ENCODE measurements around the gene GPR180. TPM values are rescaled to one million over a fixed set of nuclear protein-coding genes. Genes with fewer than 3 reads are reported as not detected.

GPR180 gene
- total RNA-seq, 1 donor from 2014 or later, result 6.6 TPM

GRCh38 chr13:94557684-94558235 lies 43.9 kb upstream of the GPR180 start:
- no peaks in the 10 kb centered on the region for H3K36me3 Mint-ChIP-seq (ENCODE audit: low read depth)
- DNase-seq (ENCODE audit: low read depth, low spot score), result no peak
- no peaks in the 10 kb centered on the region for H3K27me3 Mint-ChIP-seq (ENCODE audit: low read depth)
- H3K4me1 Mint-ChIP-seq, result peaks cover 9% of the 10 kb centered on the region
- no peak overlapping the region for H3K27ac Mint-ChIP-seq (ENCODE audit: unreplicated experiment)
- H3K9me3 Mint-ChIP-seq, result no peaks in the 10 kb centered on the region
- no peak for TF ChIP-seq CTCF (conservative IDR thresholded peaks at IDR 0.05)
- H3K4me3 Mint-ChIP-seq, result no peak overlapping the region

- Mint-ChIP-seq H3K27me3 (ENCODE audit: low read depth) (no peaks in the 10 kb centered on the region), H3K9me3 (no peaks in the 10 kb centered on the region), H3K4me1 (peaks cover 4% of the 10 kb centered on the region), H3K4me3 (no peak overlapping the region), H3K27ac (ENCODE audit: unreplicated experiment) (no peak overlapping the region), H3K36me3 (ENCODE audit: low read depth) (no peaks in the 10 kb centered on the region)
- no peak for DNase-seq (ENCODE audit: low read depth, low spot score)
- TF ChIP-seq CTCF (conservative IDR thresholded peaks at IDR 0.05), result no peak
Measured at GRCh38 chr13:94558716-94559115, 42.9 kb upstream of the GPR180 start.

- DNase-seq (ENCODE audit: low read depth, low spot score), result no peak
- no peaks in the 10 kb centered on the region for H3K27me3 Mint-ChIP-seq (ENCODE audit: low read depth)
- no peak overlapping the region for H3K27ac Mint-ChIP-seq (ENCODE audit: unreplicated experiment)
- no peaks in the 10 kb centered on the region for H3K4me1 Mint-ChIP-seq
- no peak for TF ChIP-seq CTCF (conservative IDR thresholded peaks at IDR 0.05)
- H3K4me3 Mint-ChIP-seq, result no peak overlapping the region
- H3K9me3 Mint-ChIP-seq, result no peaks in the 10 kb centered on the region
- H3K36me3 Mint-ChIP-seq (ENCODE audit: low read depth), result no peaks in the 10 kb centered on the region
Measured at GRCh38 chr13:94559222-94559795, 42.3 kb upstream of the GPR180 start.

- DNase-seq (ENCODE audit: low read depth, low spot score), result no peak
- Mint-ChIP-seq H3K9me3 (no peaks in the 10 kb centered on the region), H3K4me3 (no peak overlapping the region), H3K27me3 (ENCODE audit: low read depth) (no peaks in the 10 kb centered on the region), H3K36me3 (ENCODE audit: low read depth) (no peaks in the 10 kb centered on the region), H3K4me1 (no peaks in the 10 kb centered on the region), H3K27ac (ENCODE audit: unreplicated experiment) (no peak overlapping the region)
- no peak for TF ChIP-seq CTCF (conservative IDR thresholded peaks at IDR 0.05)
Measured at GRCh38 chr13:94560116-94560515, 41.5 kb upstream of the GPR180 start.

- Mint-ChIP-seq H3K36me3 (ENCODE audit: low read depth) (no peaks in the 10 kb centered on the region), H3K27ac (ENCODE audit: unreplicated experiment) (no peak overlapping the region), H3K4me3 (no peak overlapping the region), H3K9me3 (no peaks in the 10 kb centered on the region), H3K4me1 (no peaks in the 10 kb centered on the region), H3K27me3 (ENCODE audit: low read depth) (no peaks in the 10 kb centered on the region)
- TF ChIP-seq CTCF (conservative IDR thresholded peaks at IDR 0.05), result no peak
- no peak for DNase-seq (ENCODE audit: low read depth, low spot score)
Measured at GRCh38 chr13:94561126-94561525, 40.5 kb upstream of the GPR180 start.

All from neural crest cell (in vitro differentiated cells).